Upper lobe of left lung (tissue), 4 donors: ENCODE results near the gene SLC44A2.

Source experiments
- EP300 ChIP-seq, 4 donors: sonication (generic); formaldehyde crosslinking; IDR thresholded peaks; one replicate each; pipeline ENCODE4 v1.5.1; 2017; ENCODE audit warnings: antibody characterized with exemption in 4 of 4, control low read depth in 2 of 4
- TF ChIP-seq, protein P1 (sequence below), 6 experiments: fragments of 450-650 bp in 4 of 6; fragments of 200-600 bp in 2 of 6; sonication (generic) in 2 of 6; IDR thresholded peaks; one replicate each; pipeline ENCODE4 v1.5.1; 2016 to 2019; ENCODE audit warnings: antibody characterized with exemption in 6 of 6

DNA sequence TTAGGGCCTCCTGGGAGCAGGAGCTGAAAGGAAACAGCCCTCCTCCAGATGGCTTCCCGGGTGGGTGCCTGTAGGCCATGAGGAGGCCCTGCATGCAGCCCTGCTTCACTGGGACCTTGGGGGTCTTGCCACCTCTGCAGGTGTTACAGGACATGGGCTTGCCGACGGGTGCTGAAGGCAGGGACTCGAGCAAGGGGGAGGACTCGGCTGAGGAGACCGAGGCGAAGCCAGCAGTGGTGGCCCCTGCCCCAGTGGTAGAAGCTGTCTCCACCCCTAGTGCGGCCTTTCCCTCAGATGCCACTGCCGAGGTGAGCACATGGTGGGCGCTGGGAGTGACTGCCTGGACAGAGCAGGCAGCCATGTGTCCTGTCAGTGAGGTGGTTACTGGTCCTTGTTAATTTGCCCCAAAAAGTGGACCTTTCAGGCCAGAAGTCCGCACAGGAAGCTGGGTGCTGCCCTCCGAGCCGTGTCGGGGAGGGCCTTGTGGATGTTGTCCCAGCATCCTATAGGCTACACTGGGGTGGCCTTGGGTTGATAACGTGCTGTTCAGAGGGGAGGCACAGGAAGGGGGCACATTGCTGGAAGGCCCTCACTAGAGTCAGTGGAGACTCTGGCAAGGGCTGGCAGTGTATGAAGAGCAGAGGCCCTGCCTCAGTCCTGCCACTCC, 57.2 kb downstream of the SLC44A2 start:
- TF ChIP-seq, protein P1, sequence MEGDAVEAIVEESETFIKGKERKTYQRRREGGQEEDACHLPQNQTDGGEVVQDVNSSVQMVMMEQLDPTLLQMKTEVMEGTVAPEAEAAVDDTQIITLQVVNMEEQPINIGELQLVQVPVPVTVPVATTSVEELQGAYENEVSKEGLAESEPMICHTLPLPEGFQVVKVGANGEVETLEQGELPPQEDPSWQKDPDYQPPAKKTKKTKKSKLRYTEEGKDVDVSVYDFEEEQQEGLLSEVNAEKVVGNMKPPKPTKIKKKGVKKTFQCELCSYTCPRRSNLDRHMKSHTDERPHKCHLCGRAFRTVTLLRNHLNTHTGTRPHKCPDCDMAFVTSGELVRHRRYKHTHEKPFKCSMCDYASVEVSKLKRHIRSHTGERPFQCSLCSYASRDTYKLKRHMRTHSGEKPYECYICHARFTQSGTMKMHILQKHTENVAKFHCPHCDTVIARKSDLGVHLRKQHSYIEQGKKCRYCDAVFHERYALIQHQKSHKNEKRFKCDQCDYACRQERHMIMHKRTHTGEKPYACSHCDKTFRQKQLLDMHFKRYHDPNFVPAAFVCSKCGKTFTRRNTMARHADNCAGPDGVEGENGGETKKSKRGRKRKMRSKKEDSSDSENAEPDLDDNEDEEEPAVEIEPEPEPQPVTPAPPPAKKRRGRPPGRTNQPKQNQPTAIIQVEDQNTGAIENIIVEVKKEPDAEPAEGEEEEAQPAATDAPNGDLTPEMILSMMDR (IDR thresholded peaks at IDR 0.05), result no peak
- TF ChIP-seq EP300 (IDR thresholded peaks at IDR 0.05), result no peak
